Stomach (tissue), 4 donors: ENCODE results near the gene HMOX2.

Experiments used
- CTCF ChIP-seq, 7 experiments: fragments of 450-650 bp in 4 of 7; fragments of 200-600 bp in 3 of 7; sonication (generic) in 3 of 7; IDR thresholded peaks; one replicate each; pipeline ENCODE4 v1.5.1; 2016 to 2019; ENCODE audit warnings: antibody characterized with exemption in 7 of 7, control low read depth in 2 of 7, mild to moderate bottlenecking in 1 of 7
- POLR2A ChIP-seq, 4 donors: fragments of 450-650 bp; IDR thresholded peaks; one replicate each; pipeline ENCODE4 v1.6.1; 2016; ENCODE audit warnings: antibody characterized with exemption in 4 of 4, control low read depth in 2 of 4, mild to moderate bottlenecking in 1 of 4, moderate library complexity in 1 of 4

- no peak for TF ChIP-seq CTCF (IDR thresholded peaks at IDR 0.05)
- TF ChIP-seq POLR2A (IDR thresholded peaks at IDR 0.05): no peak
Observed at GRCh38 chr16:4463522-4464163, 12.6 kb upstream of the HMOX2 start.
